ENCODE data around the gene LZTS2.

- TF ChIP-seq CTCF (conservative IDR thresholded peaks at IDR 0.05; ENCODE audit: low read depth, low read length) (no peak), POLR2A (IDR thresholded peaks at IDR 0.05; ENCODE audit: low read depth, low read length) (no peak), FOS (IDR thresholded peaks at IDR 0.05; ENCODE audit: low read depth, low read length) (no peak), RFX5 (IDR thresholded peaks at IDR 0.05; ENCODE audit: low read depth, low read length) (no peak), USF2 (IDR thresholded peaks at IDR 0.05; ENCODE audit: low read depth, low read length) (no peak), RAD21 (IDR thresholded peaks at IDR 0.05; ENCODE audit: low read length) (no peak), MAZ (IDR thresholded peaks at IDR 0.05; ENCODE audit: borderline replicate concordance, low read depth, low read length) (no peak)
Observed at GRCh38 chr10:100982916-100983830, 16.4 kb upstream of the LZTS2 start.

All from IMR-90 (cell line).